ENCODE measurements around the gene CYTH3.

DNA sequence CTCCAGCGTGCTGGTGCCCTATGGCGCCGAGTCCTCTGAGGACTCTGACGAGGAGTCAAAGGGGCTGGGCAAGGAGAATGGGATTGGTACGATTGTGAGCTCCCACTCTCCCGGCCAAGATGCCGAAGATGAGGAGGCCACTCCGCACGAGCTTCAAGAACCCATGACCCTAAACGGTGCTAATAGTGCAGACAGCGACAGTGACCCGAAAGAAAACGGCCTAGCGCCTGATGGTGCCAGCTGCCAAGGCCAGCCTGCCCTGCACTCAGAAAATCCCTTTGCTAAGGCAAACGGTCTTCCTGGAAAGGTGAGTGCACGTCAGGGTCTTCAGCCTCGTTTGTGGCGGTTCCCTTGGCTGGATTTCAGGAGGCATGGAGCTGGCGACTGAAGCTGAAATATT, 122.4 kb downstream of the CYTH3 start:
- TF ChIP-seq, protein P1, sequence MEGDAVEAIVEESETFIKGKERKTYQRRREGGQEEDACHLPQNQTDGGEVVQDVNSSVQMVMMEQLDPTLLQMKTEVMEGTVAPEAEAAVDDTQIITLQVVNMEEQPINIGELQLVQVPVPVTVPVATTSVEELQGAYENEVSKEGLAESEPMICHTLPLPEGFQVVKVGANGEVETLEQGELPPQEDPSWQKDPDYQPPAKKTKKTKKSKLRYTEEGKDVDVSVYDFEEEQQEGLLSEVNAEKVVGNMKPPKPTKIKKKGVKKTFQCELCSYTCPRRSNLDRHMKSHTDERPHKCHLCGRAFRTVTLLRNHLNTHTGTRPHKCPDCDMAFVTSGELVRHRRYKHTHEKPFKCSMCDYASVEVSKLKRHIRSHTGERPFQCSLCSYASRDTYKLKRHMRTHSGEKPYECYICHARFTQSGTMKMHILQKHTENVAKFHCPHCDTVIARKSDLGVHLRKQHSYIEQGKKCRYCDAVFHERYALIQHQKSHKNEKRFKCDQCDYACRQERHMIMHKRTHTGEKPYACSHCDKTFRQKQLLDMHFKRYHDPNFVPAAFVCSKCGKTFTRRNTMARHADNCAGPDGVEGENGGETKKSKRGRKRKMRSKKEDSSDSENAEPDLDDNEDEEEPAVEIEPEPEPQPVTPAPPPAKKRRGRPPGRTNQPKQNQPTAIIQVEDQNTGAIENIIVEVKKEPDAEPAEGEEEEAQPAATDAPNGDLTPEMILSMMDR (IDR thresholded peaks at IDR 0.05): no peak
- no peak for TF ChIP-seq POLR2A (IDR thresholded peaks at IDR 0.05)
